ENCODE results near the gene TAS2R16. TPM values are rescaled to one million over a fixed set of nuclear protein-coding genes. Genes with fewer than 3 reads are reported as not detected.
A peak's percentile ranks its signal among the peaks of the same experiment; 100 is the strongest.

The TAS2R16 gene
- total RNA-seq, 1 experiment from 2014 or later: not detected

DNA sequence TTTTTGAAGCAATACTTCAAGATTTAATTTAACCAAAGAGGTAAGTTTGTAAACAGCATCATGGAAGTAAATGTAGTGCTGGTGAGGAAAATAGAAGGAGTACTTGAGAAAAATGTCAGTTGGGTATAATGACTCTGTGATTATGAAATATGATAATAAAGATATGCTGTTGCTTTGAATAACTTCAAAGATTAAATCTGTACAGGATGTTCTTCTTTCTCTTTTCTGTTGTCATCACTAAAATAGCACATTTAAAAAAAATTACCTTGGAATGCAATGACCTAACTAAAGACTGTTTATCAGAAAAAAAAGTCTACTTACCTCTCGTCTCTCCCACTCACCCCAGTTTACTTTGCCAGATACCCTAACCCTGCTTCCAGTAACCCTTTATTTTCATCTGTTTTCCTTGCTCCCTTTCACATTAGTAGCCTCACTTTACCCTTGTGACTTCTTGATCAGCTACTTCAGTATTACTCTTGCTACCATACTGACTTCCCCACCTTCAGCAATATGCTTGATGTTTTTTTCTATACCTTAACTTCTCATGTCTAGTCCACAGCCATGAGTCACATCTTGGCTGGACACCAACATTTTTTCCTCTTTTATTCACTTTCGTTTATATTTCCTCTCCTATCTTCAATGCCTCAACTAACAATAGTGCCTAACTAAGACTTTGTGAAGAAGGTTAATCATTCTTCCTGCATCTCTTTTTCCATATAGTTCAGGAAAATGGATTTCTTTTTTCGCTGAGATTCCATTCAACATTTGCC lies 29.7 kb upstream of the TAS2R16 start:
- POLR2A ChIA-PET: no interaction called here
- no TSS peak for BruUV-seq (replicated peaks)

DNA sequence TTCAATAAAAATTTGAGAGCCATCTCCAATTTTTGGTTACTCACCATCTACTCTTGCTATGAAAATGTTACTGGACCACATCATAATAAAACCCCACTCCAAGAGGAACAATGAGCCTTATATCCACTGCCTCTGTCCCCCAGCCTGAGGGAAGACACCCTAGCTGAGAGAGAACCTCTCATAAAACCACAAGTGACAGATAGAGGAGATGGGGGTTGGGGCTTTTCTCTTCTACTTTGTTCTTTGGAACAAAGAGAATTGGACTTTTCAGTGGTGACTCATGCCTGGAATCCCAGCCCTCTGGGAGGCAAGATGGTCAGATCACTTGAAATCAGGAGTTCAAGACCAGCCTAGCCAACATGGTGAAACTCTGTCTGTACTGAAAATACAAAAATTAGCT lies 27.6 kb upstream of the TAS2R16 start:
- peaks cover 6% of the 10 kb centered on the region for H3K9me3 Mint-ChIP-seq (ENCODE audit: unreplicated experiment)
- H3K27ac Mint-ChIP-seq (ENCODE audit: low read depth, unreplicated experiment): no peak overlapping the region
- intact Hi-C loops (cut with micrococcal nuclease): no loop called here
- no TSS peak for BruUV-seq (replicated peaks)
- peaks cover 2% of the 10 kb centered on the region for H3K4me1 Mint-ChIP-seq (ENCODE audit: insufficient read depth, unreplicated experiment)
- POLR2A ChIA-PET: no interaction called here
- CTCF ChIA-PET: interaction anchor here (0.5 to 1.1 kb wide), 3 partner anchors 9 to 31 kb away, joined by 3 to 7 read pairs (median 3); no protein-coding TSS in a partner anchor
- H3K4me3 Mint-ChIP-seq (ENCODE audit: unreplicated experiment): no peak overlapping the region
- H3K27me3 Mint-ChIP-seq (ENCODE audit: insufficient read depth, unreplicated experiment): no peaks in the 10 kb centered on the region
- TF ChIP-seq, protein P1, sequence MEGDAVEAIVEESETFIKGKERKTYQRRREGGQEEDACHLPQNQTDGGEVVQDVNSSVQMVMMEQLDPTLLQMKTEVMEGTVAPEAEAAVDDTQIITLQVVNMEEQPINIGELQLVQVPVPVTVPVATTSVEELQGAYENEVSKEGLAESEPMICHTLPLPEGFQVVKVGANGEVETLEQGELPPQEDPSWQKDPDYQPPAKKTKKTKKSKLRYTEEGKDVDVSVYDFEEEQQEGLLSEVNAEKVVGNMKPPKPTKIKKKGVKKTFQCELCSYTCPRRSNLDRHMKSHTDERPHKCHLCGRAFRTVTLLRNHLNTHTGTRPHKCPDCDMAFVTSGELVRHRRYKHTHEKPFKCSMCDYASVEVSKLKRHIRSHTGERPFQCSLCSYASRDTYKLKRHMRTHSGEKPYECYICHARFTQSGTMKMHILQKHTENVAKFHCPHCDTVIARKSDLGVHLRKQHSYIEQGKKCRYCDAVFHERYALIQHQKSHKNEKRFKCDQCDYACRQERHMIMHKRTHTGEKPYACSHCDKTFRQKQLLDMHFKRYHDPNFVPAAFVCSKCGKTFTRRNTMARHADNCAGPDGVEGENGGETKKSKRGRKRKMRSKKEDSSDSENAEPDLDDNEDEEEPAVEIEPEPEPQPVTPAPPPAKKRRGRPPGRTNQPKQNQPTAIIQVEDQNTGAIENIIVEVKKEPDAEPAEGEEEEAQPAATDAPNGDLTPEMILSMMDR (IDR thresholded peaks at IDR 0.05; ENCODE audit: unreplicated experiment): no peak
- no peak for DNase-seq (ENCODE audit: unreplicated experiment)
- H3K36me3 Mint-ChIP-seq (ENCODE audit: insufficient read depth, unreplicated experiment): no peaks in the 10 kb centered on the region

More for the DNA sequence above, 29.7 kb upstream of the TAS2R16 start:
- Mint-ChIP-seq H3K4me3 (ENCODE audit: unreplicated experiment) (no peak overlapping the region), H3K27me3 (ENCODE audit: insufficient read depth, unreplicated experiment) (no peaks in the 10 kb centered on the region), H3K27ac (ENCODE audit: low read depth, unreplicated experiment) (no peak overlapping the region), H3K4me1 (ENCODE audit: insufficient read depth, unreplicated experiment) (peaks cover 5% of the 10 kb centered on the region), H3K36me3 (ENCODE audit: insufficient read depth, unreplicated experiment) (no peaks in the 10 kb centered on the region), H3K9me3 (ENCODE audit: unreplicated experiment) (peaks cover 6% of the 10 kb centered on the region)
- intact Hi-C loops (cut with micrococcal nuclease): no loop called here
- peak; percentile 83 for DNase-seq (ENCODE audit: unreplicated experiment)
- TF ChIP-seq, protein P1 (IDR thresholded peaks at IDR 0.05; ENCODE audit: unreplicated experiment): no peak
- CTCF ChIA-PET: interaction anchor here (1.1 kb wide), 1 partner anchor 12 kb away, joined by 3 read pairs; no protein-coding TSS in a partner anchor

DNA sequence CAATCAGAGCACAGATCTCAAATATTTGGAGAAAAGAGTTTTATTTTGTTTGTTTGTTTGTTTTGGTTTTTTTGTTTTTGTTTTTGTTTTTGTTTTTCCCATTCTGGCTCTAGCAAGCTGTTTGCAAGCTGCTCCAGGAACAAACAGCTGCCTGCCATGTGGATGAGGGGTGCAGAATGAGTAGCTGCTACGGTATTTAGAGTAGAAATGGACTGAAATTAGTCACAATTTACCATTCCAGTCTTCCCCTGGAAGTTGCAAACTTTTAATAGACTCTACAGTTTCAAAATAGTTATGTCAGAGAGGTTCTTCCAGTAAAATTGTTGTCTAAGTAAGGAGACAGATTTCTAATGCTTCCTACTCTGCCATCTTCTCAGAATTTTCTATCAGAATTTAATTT lies 27.1 kb upstream of the TAS2R16 start:
- BruUV-seq (replicated peaks): no TSS peak
- ChIA-PET CTCF (interaction anchor here (0.5 to 1.1 kb wide), 3 partner anchors 8 to 32 kb away, joined by 3 to 7 read pairs (median 3); no protein-coding TSS in a partner anchor), POLR2A (interaction anchor here (0.6 kb wide), 1 partner anchor 23 kb away, joined by 3 read pairs; no protein-coding TSS in a partner anchor)
- TF ChIP-seq, protein P1 (IDR thresholded peaks at IDR 0.05; ENCODE audit: unreplicated experiment): no peak
- H3K27me3 Mint-ChIP-seq (ENCODE audit: insufficient read depth, unreplicated experiment): no peaks in the 10 kb centered on the region
- peaks cover 6% of the 10 kb centered on the region for H3K9me3 Mint-ChIP-seq (ENCODE audit: unreplicated experiment)
- no peaks in the 10 kb centered on the region for H3K4me1 Mint-ChIP-seq (ENCODE audit: insufficient read depth, unreplicated experiment)
- H3K27ac Mint-ChIP-seq (ENCODE audit: low read depth, unreplicated experiment): no peak overlapping the region
- H3K36me3 Mint-ChIP-seq (ENCODE audit: insufficient read depth, unreplicated experiment): no peaks in the 10 kb centered on the region
- intact Hi-C loops (cut with micrococcal nuclease): no loop called here
- H3K4me3 Mint-ChIP-seq (ENCODE audit: unreplicated experiment): no peak overlapping the region
- peak; percentile 5 for DNase-seq (ENCODE audit: unreplicated experiment)

DNA sequence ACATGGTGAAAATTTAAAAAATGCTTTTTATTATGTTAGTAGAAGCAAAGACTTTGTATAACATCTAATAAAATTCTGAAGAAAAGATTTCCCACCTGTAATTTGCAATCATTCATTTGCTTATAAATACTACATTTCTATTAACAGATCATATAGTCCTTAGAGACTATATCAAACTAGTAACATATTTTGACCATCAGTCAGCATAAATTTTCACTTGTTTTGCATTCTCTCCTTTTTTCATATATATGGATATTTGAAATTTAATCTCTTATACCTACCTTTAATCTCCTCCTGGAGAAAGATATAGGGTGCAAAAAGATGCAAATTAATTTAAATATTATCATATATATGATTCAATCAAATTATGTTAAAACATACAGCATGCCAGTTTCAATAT lies 16.9 kb upstream of the TAS2R16 start:
- H3K27me3 Mint-ChIP-seq (ENCODE audit: insufficient read depth, unreplicated experiment): no peaks in the 10 kb centered on the region
- no peak for DNase-seq (ENCODE audit: unreplicated experiment)
- BruUV-seq (replicated peaks): no TSS peak
- H3K4me3 Mint-ChIP-seq (ENCODE audit: unreplicated experiment): no peak overlapping the region
- TF ChIP-seq, protein P1 (IDR thresholded peaks at IDR 0.05; ENCODE audit: unreplicated experiment): no peak
- CTCF ChIA-PET: interaction anchor here (0.6 to 0.7 kb wide), 2 partner anchors 125 to 1084 kb away, joined by 3 to 4 read pairs; no protein-coding TSS in a partner anchor
- intact Hi-C loops (cut with micrococcal nuclease): no loop called here
- no peaks in the 10 kb centered on the region for H3K4me1 Mint-ChIP-seq (ENCODE audit: insufficient read depth, unreplicated experiment)
- no peak overlapping the region for H3K27ac Mint-ChIP-seq (ENCODE audit: low read depth, unreplicated experiment)
- no peaks in the 10 kb centered on the region for H3K9me3 Mint-ChIP-seq (ENCODE audit: unreplicated experiment)
- no peaks in the 10 kb centered on the region for H3K36me3 Mint-ChIP-seq (ENCODE audit: insufficient read depth, unreplicated experiment)
- POLR2A ChIA-PET: interaction anchor here (0.8 kb wide), 1 partner anchor 251 kb away, joined by 4 read pairs; no protein-coding TSS in a partner anchor

Data from MCF 10A (cell line).